GM12873 (cell line): ENCODE measurements around the gene WFDC10A.

Experiments used
- CTCF ChIP-seq: IDR thresholded peaks from 2 replicates; pipeline ENCODE4 v1.5.1; 2012; ENCODE audit warnings: low read depth, mild to moderate bottlenecking, moderate library complexity, low read length, control low read depth; ENCODE audit not compliant: insufficient read depth; ENCODE audit errors: missing control alignments

Gene WFDC10A

GRCh38 chr20:45629496-45630100 lies at the start of gene WFDC10A:
Gene WFDC10A (plus strand): TSS chr20:45629739. CDS start chr20:45629814, 75 bp downstream.
- TF ChIP-seq CTCF, result peak; percentile 95

GRCh38 chr20:45581702-45582101 lies 47.8 kb upstream of the WFDC10A start:
- TF ChIP-seq CTCF, result no peak

- no peak for TF ChIP-seq CTCF
These were observed 46.0 kb upstream of the WFDC10A start for GRCh38 chr20:45583502-45583901.

GRCh38 chr20:45588800-45589199 lies 40.7 kb upstream of the WFDC10A start:
- no peak for TF ChIP-seq CTCF

- TF ChIP-seq CTCF, result no peak
These were observed 39.8 kb upstream of the WFDC10A start for GRCh38 chr20:45589725-45590124.

- TF ChIP-seq CTCF, result peak; percentile 78
These were observed 36.9 kb upstream of the WFDC10A start for GRCh38 chr20:45592574-45593189.

- no peak for TF ChIP-seq CTCF
These were observed 36.0 kb upstream of the WFDC10A start for GRCh38 chr20:45593498-45593897.
